Stomach (tissue), 9 donors: Measurements from ENCODE around the gene DHRS13. TPM values are rescaled to one million over a fixed set of nuclear protein-coding genes. Genes with fewer than 3 reads are reported as not detected.

Source experiments
- DNase-seq, 2 donors: peaks; one replicate each; pipeline versions ENCODE4 v3.0.0 to v3.0.0-alpha.2; 2013 to 2019
- H3K27ac ChIP-seq, 5 donors: fragments of 200-600 bp in 4 of 5; sonication (generic) in 4 of 5; one replicate each; pipeline ENCODE4 v1.5.1; 2013 to 2019; ENCODE audit warnings: mild to moderate bottlenecking in 1 of 5, moderate library complexity in 1 of 5
- H3K27me3 ChIP-seq, 3 donors: fragments of 200-600 bp; sonication (generic); one replicate each; pipeline ENCODE4 v1.5.1; 2017 to 2019; ENCODE audit warnings: mixed run types in 1 of 3
- H3K36me3 ChIP-seq, 4 donors: fragments of 200-600 bp; sonication (generic); 1 replicate in 3 of 4; 2 replicates in 1 of 4; pipeline ENCODE4 v1.5.1; 2016 to 2019
- H3K4me1 ChIP-seq, 4 donors: fragments of 200-600 bp; sonication (generic); one replicate each; pipeline ENCODE4 v1.5.1; 2016 to 2019
- H3K4me3 ChIP-seq, 4 donors: fragments of 200-600 bp; sonication (generic) in 3 of 4; one replicate each; pipeline ENCODE4 v1.5.1; 2016 to 2019; ENCODE audit warnings: mild to moderate bottlenecking in 1 of 4
- H3K9me3 ChIP-seq, 4 donors: fragments of 200-600 bp; sonication (generic); one replicate each; pipeline ENCODE4 v1.5.1; 2016 to 2019
- EP300 ChIP-seq: sonication (generic); formaldehyde crosslinking; IDR thresholded peaks from one replicate; pipeline ENCODE4 v1.6.1; 2017; ENCODE audit warnings: antibody characterized with exemption
- POLR2A ChIP-seq, 4 donors: fragments of 450-650 bp; IDR thresholded peaks; one replicate each; pipeline ENCODE4 v1.6.1; 2016; ENCODE audit warnings: antibody characterized with exemption in 4 of 4, control low read depth in 2 of 4, mild to moderate bottlenecking in 1 of 4, moderate library complexity in 1 of 4
- POLR2AphosphoS5 ChIP-seq, 3 donors: sonication (generic); formaldehyde crosslinking; IDR thresholded peaks; one replicate each; pipeline ENCODE4 v1.6.1; 2016; ENCODE audit warnings: antibody characterized with exemption in 3 of 3
- WGBS, 5 donors: extraction: QIAGEN DNeasy Blood & Tissue Kit in 3 of 5; methylation state at CpG; one replicate each; pipeline versions ENCODE4 v1.1.5 to v1.1.7; 2013 to 2018; 5-methylcytosine and 5-hydroxymethylcytosine counted together
- intact Hi-C: fragments of 100-400 bp; cut with DNase I; formaldehyde crosslinking; loops from one replicate; pipeline ENCODE4 v1.15.1; 2023; ENCODE audit warnings: low total_unique reads
- polyA plus RNA-seq, 3 donors: library from polyadenylated mRNA; stranded (reverse); fragments of 200-250 nt; gene quantifications; one replicate each; pipeline ENCODE4 v1.2.3, GENCODE V29; 2013
- total RNA-seq, 5 donors: library from RNA; depleted of rRNA; stranded (reverse); fragments of >200 nt; gene quantifications; one replicate each; pipeline versions ENCODE4 v1.1.0 to v1.2.3, GENCODE V29; 2014 to 2016
- TF ChIP-seq, protein P1 (sequence below), 7 experiments: fragments of 450-650 bp in 4 of 7; fragments of 200-600 bp in 3 of 7; sonication (generic) in 3 of 7; IDR thresholded peaks; one replicate each; pipeline ENCODE4 v1.5.1; 2016 to 2019; ENCODE audit warnings: antibody characterized with exemption in 7 of 7, control low read depth in 2 of 7, mild to moderate bottlenecking in 1 of 7
- donor health status: healthy with polysubstance abuse.
- donor health status: Bipolar disorder and iron deficiency.
- donor health status: healthy.

DHRS13 gene
- total and polyA plus RNA-seq, 8 donors, result 4.4 to 33.5 (median 8.3) TPM; not detected in 1

DNA sequence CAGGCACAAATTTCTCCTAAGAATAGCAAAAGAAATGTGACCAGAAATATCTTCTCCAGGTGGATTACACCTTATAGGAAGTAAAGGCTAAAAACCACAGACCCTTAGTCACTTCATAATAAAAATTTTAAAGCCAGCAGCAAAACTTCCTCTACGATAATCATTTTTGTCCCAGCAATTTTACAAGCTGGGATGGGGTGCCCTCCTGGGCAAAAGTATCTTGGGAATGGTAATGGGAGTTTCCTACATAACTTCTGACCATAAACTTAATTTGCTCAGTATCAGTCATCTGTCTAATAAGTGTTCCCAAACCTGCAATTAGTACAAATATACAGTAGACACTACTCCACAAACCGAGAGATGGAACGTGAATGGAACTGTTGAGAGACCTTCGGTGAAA lies 45.5 kb upstream of the DHRS13 start:
- Histone ChIP-seq H3K27me3 (no peaks in the 10 kb centered on the region), H3K9me3 (no peaks in the 10 kb centered on the region), H3K4me3 (peak overlapping the region; percentile 96 to 99 (median 98)), H3K36me3 (peaks cover under 1 to 16% (median 7%) of the 10 kb centered on the region in 4 donors), H3K4me1 (peaks cover 53 to 63% (median 62%) of the 10 kb centered on the region in 4 donors), H3K27ac (peak overlapping the region; percentile 91 to 99 (median 98))
- DNase-seq, result no peak
- intact Hi-C loops, result no loop called here
- 14 to 23% (median 18%) methylated on average over 4 of the region's 4 CpGs for WGBS, 5 donors
- TF ChIP-seq, protein P1, sequence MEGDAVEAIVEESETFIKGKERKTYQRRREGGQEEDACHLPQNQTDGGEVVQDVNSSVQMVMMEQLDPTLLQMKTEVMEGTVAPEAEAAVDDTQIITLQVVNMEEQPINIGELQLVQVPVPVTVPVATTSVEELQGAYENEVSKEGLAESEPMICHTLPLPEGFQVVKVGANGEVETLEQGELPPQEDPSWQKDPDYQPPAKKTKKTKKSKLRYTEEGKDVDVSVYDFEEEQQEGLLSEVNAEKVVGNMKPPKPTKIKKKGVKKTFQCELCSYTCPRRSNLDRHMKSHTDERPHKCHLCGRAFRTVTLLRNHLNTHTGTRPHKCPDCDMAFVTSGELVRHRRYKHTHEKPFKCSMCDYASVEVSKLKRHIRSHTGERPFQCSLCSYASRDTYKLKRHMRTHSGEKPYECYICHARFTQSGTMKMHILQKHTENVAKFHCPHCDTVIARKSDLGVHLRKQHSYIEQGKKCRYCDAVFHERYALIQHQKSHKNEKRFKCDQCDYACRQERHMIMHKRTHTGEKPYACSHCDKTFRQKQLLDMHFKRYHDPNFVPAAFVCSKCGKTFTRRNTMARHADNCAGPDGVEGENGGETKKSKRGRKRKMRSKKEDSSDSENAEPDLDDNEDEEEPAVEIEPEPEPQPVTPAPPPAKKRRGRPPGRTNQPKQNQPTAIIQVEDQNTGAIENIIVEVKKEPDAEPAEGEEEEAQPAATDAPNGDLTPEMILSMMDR (IDR thresholded peaks at IDR 0.05), result no peak
- TF ChIP-seq POLR2AphosphoS5 (IDR thresholded peaks at IDR 0.05) (no peak), EP300 (no peak), POLR2A (IDR thresholded peaks at IDR 0.05) (no peak)

DNA sequence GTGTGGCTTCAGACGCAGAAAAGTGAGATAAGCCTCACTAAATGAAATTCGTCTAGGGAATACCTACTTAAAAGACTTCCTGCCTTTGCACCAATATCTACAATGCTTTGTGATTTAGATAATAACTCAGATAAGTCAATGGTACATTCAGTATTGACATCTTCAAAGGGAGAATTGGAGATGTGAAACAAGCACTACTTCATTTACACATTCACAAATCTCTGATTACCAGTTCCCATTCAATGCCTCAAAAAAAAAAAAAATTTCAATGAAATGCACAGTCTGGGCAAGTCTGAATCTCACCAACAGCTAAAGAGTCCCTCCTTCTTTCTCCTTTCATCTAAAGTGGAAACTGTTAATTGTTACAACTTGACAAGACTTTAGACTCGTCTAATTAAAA lies 44.8 kb upstream of the DHRS13 start:
- Histone ChIP-seq H3K27me3 (no peaks in the 10 kb centered on the region), H3K4me3 (peak overlapping the region in 2 of 4 donors; percentile 7 to 98), H3K36me3 (peaks cover 6 to 23% (median 12%) of the 10 kb centered on the region in 4 donors), H3K27ac (peak overlapping the region in 4 of 5 donors; percentile 58 to 99 (median 95)), H3K9me3 (no peaks in the 10 kb centered on the region), H3K4me1 (peaks cover 48 to 63% (median 55%) of the 10 kb centered on the region in 4 donors)
- no peak for DNase-seq
- no peak for TF ChIP-seq EP300
- TF ChIP-seq POLR2A (IDR thresholded peaks at IDR 0.05), result no peak
- no peak for TF ChIP-seq POLR2AphosphoS5 (IDR thresholded peaks at IDR 0.05)
- TF ChIP-seq, protein P1 (IDR thresholded peaks at IDR 0.05), result no peak
- intact Hi-C loops, result no loop called here
- WGBS, 5 donors, result 15 to 33% (median 19%) methylated on average over 3 of the region's 3 CpGs

DNA sequence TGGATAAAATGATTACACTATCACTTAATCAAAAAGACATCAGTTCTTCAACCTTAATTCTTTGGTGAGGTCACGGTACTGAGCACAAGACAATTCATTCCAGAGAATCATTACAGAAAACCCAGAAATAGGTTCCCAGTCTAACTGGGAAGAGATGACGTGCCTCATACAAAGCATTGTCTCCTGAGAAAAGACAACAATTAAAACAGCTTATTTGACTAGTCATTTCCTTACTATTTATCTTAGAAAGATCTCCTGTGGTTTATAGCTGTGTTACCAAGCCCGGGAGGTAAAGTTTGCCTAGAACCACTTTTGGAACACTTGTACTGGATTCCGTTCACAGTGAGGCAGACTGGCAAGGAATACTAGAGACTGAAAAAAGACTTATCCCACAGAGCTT lies 43.4 kb upstream of the DHRS13 start:
- DNase-seq, result no peak
- Histone ChIP-seq H3K4me3 (no peak overlapping the region), H3K27me3 (no peaks in the 10 kb centered on the region), H3K27ac (peak overlapping the region in 4 of 5 donors; percentile 24 to 99 (median 46)), H3K36me3 (peaks cover 6 to 31% (median 15%) of the 10 kb centered on the region in 4 donors), H3K4me1 (peaks cover 45 to 73% (median 59%) of the 10 kb centered on the region in 4 donors), H3K9me3 (no peaks in the 10 kb centered on the region)
- intact Hi-C loops, result no loop called here
- TF ChIP-seq POLR2AphosphoS5 (IDR thresholded peaks at IDR 0.05) (no peak), POLR2A (IDR thresholded peaks at IDR 0.05) (no peak), EP300 (no peak)
- TF ChIP-seq, protein P1 (IDR thresholded peaks at IDR 0.05), result no peak
- 32 to 44% (median 35%) methylated on average over 4 of the region's 4 CpGs for WGBS, 5 donors

DNA sequence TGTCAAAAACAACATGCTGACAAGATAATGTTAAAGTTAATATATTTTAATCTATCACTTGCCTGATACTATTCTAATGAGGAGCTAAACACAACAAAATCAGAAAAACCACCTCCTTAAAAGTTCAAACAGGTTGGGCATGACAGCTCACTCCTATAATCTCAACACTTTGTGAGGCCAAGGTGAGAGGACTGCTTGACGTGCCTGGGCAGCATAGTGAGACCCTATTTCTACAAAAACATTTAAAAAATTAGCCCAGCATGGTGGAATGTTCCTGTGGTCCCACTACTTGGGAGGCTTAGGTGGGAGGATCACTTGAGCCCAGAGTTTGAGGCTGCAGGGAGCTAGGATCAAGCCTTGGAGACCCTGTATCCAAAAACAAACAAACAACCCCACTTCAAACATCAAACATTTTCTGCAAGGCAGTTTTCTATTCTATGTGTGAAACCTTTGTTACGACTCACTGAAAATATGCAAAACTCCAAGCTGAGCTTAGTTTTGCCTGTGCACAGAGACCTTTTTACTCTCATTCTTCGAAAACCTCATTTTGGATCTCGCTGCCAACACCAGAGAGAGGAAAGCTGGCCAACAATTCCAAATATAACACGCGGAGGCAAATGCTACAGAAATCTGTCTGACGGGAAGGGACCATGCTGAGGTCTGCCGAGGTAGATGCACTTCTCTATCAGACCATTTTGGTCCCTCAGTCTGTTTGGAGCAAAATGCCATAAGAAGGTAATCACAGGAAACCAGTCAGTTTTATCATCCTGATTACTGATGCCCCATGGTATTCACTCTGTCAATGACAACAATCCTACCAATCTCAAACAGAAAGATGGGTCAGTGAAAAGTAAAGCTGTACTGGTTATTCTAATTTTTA lies 42.2 kb upstream of the DHRS13 start:
- no peaks in the 10 kb centered on the region for H3K27me3 ChIP-seq
- TF ChIP-seq EP300 (no peak), POLR2A (IDR thresholded peaks at IDR 0.05) (no peak), POLR2AphosphoS5 (IDR thresholded peaks at IDR 0.05) (no peak)
- TF ChIP-seq, protein P1 (IDR thresholded peaks at IDR 0.05), result no peak
- WGBS, 5 donors, result 38 to 65% (median 61%) methylated on average over 8 of the region's 8 CpGs
- peak overlapping the region in 3 of 5 donors; percentile 33 to 99 (median 58) for H3K27ac ChIP-seq
- H3K9me3 ChIP-seq, result no peaks in the 10 kb centered on the region
- H3K36me3 ChIP-seq, result peaks cover 6 to 33% (median 16%) of the 10 kb centered on the region in 4 donors
- peaks cover 53 to 84% (median 70%) of the 10 kb centered on the region in 4 donors for H3K4me1 ChIP-seq
- DNase-seq, result no peak
- intact Hi-C loops, result no loop called here
- peak overlapping the region in 1 of 4 donors; percentile 10 for H3K4me3 ChIP-seq
